Erythroblast (primary cell): ENCODE measurements around the gene SRPK3.

Source experiments
- GATA1 ChIP-seq: IDR thresholded peaks from 2 replicates; pipeline ENCODE4 v1.6.1; 2011; ENCODE audit warnings: low read depth, mild to moderate bottlenecking, control low read depth, low read length, moderate library complexity
- POLR2A ChIP-seq: IDR thresholded peaks from 2 replicates; pipeline ENCODE4 v1.6.1; 2011; ENCODE audit warnings: mild to moderate bottlenecking, low read length

- TF ChIP-seq POLR2A (no peak), GATA1 (no peak)
Observed at GRCh38 chrX:153776120-153776599, 4.7 kb upstream of the SRPK3 start.
